Heart left ventricle (tissue), 13 donors: ENCODE results near the gene NFATC1.

Experiments
- CTCF ChIP-seq, 12 donors: fragments of 200-600 bp; sonication (generic) in 4 of 12; IDR thresholded peaks; one replicate each; pipeline versions ENCODE4 v1.5.0 to v1.8.0; 2018 to 2022; ENCODE audit warnings: antibody characterized with exemption in 12 of 12, mild to moderate bottlenecking in 5 of 12
- POLR2A ChIP-seq, 2 donors: fragments of 450-650 bp; IDR thresholded peaks; one replicate each; pipeline ENCODE4 v1.6.1; 2017; ENCODE audit warnings: antibody characterized with exemption in 2 of 2, mild to moderate bottlenecking in 2 of 2, moderate library complexity in 2 of 2
- donor health status: ischemic (EF 13 %, LVEDD 7.1; RV severe dilation, severe dysfunction).
- donor health status: DM: no; HTN: yes; CAD: no.
- donor health status: DM: no; HTN: no; CAD: no.
- donor health status: ischemic (EF 25% LVEDD 6.9; RV normal size, moderate dysfunction).
- donor health status: ischemic (EF 25% LVEDD 5.7; RV mildly dilated, moderate dysfunction).
- donor health status: ischemic (EF 35%, LVEDD 5.7; RV mildly dilated, moderate dysfunction).
- donor health status: nonischemic (EF 11% LVEDD 7.7; RV severe dilation, severe dysfunction).
- donor health status: DM: yes; HTN: yes; CAD: no.
- donor health status: PGD.
- donor health status: ischemic (EF 29% LVEDD 5.4; RV normal size, mild dysfunction).
- donor health status: nonischemic (EF 23%, LVEDD 6.1; RV moderate dilation, normal function).

GRCh38 chr18:79470547-79470946 is 74.8 kb downstream of the NFATC1 start:
- TF ChIP-seq POLR2A (IDR thresholded peaks at IDR 0.05) (no peak), CTCF (IDR thresholded peaks at IDR 0.05) (no peak)
